Kidney epithelial cell (primary cell): ENCODE results near the gene LAMA4. TPM values are rescaled to one million over a fixed set of nuclear protein-coding genes. Genes with fewer than 3 reads are reported as not detected.
"Not testable (repeated sequence)": the region's sequence is repeated elsewhere in the genome, so short reads cannot be mapped to it uniquely, and the experiment has no call there.

Experiments
- DNase-seq: peaks from one replicate; pipeline ENCODE4 v3.0.0-alpha.2; 2010; ENCODE audit warnings: low read depth
- H3K27me3 ChIP-seq: 2 replicates; pipeline ENCODE4 v1.6.0; 2011; ENCODE audit warnings: low read length; ENCODE audit not compliant: control insufficient read depth, insufficient read depth
- H3K36me3 ChIP-seq: 2 replicates; pipeline ENCODE4 v1.5.1; 2011; ENCODE audit warnings: low read length; ENCODE audit not compliant: control insufficient read depth, insufficient read depth
- H3K4me3 ChIP-seq: 2 replicates; pipeline ENCODE4 v1.5.1; 2011; ENCODE audit warnings: low read depth, mild to moderate bottlenecking, control low read depth, low read length
- total RNA-seq: library from RNA; depleted of rRNA; stranded (reverse); fragments of >200 nt; gene quantifications from 2 replicates; pipeline ENCODE4 v1.2.3, GENCODE V29; 2015
- TF ChIP-seq, protein P1 (sequence below): IDR thresholded peaks from 2 replicates; pipeline ENCODE4 v1.5.1; 2011; ENCODE audit warnings: mild to moderate bottlenecking, moderate library complexity, low read length, control low read depth, inconsistent platforms; ENCODE audit not compliant: insufficient read depth, poor library complexity, severe bottlenecking

Gene LAMA4
- total RNA-seq, 1 donor from 2014 or later = 5.6 TPM

DNA sequence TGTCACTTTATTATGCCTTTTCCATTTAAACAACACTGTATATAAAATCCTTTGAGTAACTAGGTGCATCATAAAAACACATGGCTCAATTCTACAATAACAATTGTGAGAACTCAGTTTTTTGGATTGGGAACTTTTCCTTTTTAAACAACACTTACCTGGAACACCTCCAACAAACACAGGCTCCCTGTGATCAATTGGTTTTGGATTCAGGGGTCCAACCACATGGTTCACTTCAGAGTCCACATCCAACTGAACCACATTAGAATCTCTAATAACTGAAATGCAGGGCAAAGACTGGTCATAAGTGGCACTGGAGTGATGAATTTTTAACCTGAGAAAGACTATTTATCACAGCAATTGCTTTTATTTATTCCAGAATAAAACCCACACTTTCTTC is 140.4 kb downstream of the LAMA4 start:
- TF ChIP-seq, protein P1, sequence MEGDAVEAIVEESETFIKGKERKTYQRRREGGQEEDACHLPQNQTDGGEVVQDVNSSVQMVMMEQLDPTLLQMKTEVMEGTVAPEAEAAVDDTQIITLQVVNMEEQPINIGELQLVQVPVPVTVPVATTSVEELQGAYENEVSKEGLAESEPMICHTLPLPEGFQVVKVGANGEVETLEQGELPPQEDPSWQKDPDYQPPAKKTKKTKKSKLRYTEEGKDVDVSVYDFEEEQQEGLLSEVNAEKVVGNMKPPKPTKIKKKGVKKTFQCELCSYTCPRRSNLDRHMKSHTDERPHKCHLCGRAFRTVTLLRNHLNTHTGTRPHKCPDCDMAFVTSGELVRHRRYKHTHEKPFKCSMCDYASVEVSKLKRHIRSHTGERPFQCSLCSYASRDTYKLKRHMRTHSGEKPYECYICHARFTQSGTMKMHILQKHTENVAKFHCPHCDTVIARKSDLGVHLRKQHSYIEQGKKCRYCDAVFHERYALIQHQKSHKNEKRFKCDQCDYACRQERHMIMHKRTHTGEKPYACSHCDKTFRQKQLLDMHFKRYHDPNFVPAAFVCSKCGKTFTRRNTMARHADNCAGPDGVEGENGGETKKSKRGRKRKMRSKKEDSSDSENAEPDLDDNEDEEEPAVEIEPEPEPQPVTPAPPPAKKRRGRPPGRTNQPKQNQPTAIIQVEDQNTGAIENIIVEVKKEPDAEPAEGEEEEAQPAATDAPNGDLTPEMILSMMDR = no peak
- Histone ChIP-seq H3K36me3 (no peaks in the 10 kb centered on the region), H3K27me3 (no peaks in the 10 kb centered on the region), H3K4me3 (no peak overlapping the region)
- no peak for DNase-seq

DNA sequence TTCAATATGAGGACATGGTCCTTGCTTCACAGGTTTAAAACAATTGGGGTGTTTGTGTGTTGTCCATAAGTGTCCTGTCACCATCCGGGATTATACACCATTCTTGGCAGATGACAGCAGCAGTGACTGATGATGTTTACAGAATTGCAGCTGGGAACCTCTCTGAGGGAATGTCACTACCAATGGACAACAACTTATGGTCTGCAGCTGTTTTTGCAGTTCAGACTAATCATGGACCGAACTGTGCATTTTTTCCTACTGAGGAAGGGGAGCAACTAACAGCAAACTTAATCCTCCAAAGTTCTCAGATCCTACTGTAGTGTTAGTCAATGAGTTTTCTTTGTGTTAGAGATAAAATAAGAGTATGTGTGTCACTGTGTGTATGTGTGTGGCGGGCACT is 140.9 kb downstream of the LAMA4 start:
- no peak for DNase-seq
- TF ChIP-seq, protein P1 = no peak
- no peaks in the 10 kb centered on the region for H3K27me3 ChIP-seq
- H3K4me3 ChIP-seq = no peak overlapping the region
- no peaks in the 10 kb centered on the region for H3K36me3 ChIP-seq

DNA sequence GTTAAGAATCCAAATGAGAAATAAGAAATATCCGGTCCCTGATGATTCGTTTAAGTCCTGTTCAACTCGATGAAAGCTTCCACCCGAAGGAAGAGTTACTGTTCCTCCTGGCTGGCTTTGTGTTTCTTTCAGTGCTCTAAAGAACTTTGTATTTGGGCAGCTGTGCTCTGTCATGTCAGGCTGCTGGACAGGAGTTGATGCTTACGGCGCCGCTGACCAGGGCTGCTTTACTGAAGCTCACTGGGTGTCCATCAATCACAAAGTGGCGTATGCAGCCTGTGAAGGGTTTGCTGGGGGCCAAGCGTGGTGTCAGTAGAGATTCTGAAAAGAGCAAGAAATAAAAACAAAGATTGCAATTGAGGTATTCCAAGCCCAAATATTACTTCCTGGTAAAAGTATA is 145.1 kb downstream of the LAMA4 start:
- Histone ChIP-seq H3K4me3 (no peak overlapping the region), H3K36me3 (no peaks in the 10 kb centered on the region), H3K27me3 (no peaks in the 10 kb centered on the region)
- TF ChIP-seq, protein P1 = no peak
- no peak for DNase-seq

DNA sequence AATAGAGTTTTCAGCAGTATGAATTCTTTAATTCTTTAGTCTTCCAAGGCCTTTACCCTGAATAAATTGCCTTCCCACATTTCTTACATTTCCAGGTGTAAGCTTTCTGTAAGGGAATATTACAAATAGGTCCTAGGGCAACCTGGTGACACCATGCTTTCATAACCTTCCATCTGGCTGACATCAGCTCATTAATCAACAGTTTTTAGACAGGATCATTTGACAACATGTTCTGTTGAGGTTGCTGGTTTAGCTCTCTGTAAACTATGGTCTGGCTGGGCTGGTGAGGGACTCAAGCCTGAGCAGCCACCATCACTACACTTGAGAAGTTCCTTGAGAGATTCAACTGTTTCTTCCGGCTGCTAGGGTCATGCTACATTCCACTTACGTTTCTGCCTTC is 147.8 kb downstream of the LAMA4 start:
- H3K4me3 ChIP-seq = no peak overlapping the region
- DNase-seq = no peak
- TF ChIP-seq, protein P1 = no peak
- H3K36me3 ChIP-seq = no peaks in the 10 kb centered on the region
- H3K27me3 ChIP-seq = no peaks in the 10 kb centered on the region

DNA sequence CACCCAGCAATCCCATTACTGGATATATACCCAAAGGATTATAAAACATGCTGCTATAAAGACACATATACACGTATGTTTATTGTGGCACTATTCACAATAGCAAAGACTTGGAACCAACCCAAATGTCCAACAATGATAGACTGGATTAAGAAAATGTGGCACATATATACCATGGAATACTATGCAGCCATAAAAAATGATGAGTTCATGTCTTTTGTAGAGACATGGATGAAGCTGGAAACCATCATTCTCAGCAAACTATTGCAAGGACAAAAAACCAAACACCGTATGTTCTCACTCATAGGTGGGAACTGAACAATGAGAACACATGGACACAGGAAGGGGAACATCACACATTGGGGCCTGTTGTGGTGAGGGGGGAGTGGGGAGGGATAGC is 148.3 kb downstream of the LAMA4 start:
- DNase-seq, H3K36me3 ChIP-seq, H3K4me3 ChIP-seq, H3K27me3 ChIP-seq: not testable (repeated sequence)

DNA sequence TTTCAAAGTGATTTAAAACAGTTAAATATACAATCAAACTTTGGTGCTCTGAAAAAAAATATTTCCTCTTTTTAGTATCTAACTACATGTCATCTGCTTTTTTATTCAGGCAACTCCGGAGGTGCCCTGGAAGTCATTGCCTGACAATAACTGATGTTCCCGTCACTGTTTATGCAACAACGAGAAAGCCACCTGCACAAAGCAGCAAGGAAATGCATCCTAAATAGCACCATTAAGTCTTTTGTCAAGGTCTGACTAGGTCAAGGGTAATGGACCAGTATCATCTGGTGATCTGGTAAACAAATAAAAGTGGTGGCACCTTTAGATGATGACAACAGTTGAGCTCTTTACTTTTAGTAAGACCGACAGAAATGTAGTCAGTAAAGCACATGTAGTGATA is 153.8 kb downstream of the LAMA4 start:
- Histone ChIP-seq H3K27me3 (no peaks in the 10 kb centered on the region), H3K4me3 (no peak overlapping the region), H3K36me3 (no peaks in the 10 kb centered on the region)
- no peak for DNase-seq
- TF ChIP-seq, protein P1 = no peak
